SHP77 (cell line): ENCODE measurements around the gene TAAR6.
"Not testable (repeated sequence)": the region's sequence is repeated elsewhere in the genome, so short reads cannot be mapped to it uniquely, and the experiment has no call there.

Source experiments
- DNase-seq, 2 experiments: peaks; one replicate each; lab custom pipeline; 2025; lab: John Stamatoyannopoulos, UW

The TAAR6 gene

DNA sequence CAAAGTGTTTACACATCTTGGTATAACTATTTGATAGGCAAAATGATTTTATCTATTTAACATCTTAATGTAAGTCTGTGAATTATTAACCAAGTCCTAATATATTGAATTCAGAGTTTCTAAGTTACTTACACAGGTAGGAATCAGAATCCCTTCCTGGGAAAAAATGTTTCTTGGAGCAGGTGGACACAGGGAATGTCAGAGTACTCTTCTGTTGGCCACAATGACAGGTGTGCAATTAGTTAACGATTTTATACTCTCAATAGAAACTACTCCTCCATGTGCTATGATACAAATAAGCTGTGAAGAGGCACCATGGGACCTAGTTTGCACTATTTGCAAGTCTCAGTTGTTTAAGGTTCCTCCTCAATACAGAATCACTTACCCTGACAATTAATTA is 20.2 kb downstream of the TAAR6 start:
- no peak for DNase-seq

DNA sequence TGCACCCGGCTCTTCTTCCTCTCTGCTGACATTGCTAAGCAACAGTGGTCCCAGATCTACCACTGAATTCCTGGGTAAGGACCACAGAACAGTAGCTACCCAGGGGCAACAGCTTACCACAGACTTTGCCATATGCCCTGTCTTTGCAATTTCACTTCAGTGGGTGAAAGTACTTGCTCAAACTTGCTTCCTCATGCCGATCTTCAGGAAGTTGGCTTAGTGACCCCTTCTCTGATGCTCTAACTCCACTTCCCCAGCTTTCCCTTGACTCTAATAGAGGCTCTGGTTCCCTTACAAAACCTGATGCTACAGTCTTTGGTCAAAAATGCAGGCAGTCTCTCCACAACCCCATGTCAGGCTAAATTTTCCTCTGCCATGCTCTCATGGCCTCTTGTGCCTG is 22.7 kb downstream of the TAAR6 start:
- no peak for DNase-seq

DNA sequence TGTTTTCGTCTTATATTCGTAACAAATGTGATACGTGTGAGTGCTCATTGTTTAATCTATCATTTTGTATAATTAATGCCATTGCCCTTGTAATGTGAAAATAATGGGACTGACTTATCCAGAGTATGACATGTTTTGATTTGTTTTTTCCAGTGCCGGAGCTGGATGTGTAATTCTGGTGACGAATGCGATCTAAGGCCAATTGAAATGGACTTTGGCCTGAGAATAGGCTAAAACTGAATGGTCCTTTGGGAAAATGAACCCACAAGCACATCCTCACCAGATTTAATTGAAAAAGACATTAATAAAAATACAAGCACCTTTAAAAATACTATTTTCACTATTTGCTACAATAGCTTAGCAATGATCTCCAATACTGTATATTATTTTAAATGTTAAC is 26.1 kb downstream of the TAAR6 start:
- DNase-seq, result no peak

DNA sequence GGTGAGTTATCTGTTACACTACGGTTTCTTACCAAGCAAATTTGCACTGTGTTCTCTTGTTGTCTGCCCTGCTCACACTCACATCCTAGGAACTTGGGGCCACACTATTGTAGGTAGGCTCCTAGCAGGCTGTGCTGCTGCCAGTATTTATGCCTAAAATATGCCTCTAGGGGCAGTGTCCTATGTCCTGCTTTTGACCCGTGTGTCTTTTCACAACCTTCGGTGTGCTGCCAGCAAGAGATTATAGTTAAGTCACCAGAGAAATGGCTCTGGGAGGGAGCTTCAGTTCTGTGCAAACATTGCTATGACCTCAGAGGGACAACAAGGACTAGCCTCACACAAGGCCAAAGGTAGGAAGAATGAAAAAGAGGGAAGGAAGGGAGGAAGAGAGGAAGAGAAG is 28.4 kb downstream of the TAAR6 start:
- peak in 1 of 2 experiments; percentile 28 for DNase-seq

DNA sequence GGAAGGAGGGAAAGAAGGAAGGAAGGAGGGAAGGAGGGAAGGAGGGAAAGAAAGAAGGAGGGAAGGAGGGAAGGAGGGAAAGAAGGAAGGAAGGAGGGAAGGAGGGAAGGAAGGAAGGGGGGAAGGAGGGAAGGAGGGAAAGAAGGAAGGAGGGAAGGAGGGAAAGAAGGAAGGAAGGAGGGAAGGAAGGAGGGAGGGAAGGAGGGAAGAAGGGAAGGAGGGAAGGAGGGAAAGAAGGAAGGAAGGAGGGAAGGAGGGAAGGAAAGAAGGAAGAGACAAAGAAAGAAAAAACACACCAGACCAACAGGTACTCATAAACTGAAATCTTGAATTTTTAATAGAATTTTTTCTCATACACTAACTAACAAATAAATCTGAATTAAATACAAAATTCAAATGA is 30.8 kb downstream of the TAAR6 start:
- DNase-seq, result not testable (repeated sequence)

DNA sequence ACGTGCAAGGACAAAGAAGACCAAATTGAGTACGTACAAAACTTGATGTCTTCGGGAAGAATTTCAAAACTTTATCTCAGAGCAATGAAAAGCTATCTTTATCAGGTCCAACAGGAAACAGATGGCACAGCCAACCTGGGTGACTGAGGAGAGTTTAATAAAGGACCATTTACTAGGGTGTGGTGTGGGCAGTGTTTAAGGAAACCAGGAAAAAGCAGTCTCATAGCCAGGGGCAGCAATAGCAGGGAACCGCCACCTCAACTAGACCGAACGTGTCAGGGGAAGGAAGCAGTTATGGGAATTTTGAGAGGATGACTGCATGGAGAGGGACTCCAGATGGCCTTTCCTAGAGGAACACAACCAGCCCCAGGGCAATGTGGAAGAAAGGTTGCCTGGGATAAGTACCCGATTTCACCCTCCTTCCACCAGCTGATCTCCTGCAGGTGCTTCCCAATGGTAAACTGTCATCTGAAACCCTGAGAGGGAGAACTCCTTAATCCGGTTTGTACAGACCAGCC is 34.6 kb downstream of the TAAR6 start:
- no peak for DNase-seq

DNA sequence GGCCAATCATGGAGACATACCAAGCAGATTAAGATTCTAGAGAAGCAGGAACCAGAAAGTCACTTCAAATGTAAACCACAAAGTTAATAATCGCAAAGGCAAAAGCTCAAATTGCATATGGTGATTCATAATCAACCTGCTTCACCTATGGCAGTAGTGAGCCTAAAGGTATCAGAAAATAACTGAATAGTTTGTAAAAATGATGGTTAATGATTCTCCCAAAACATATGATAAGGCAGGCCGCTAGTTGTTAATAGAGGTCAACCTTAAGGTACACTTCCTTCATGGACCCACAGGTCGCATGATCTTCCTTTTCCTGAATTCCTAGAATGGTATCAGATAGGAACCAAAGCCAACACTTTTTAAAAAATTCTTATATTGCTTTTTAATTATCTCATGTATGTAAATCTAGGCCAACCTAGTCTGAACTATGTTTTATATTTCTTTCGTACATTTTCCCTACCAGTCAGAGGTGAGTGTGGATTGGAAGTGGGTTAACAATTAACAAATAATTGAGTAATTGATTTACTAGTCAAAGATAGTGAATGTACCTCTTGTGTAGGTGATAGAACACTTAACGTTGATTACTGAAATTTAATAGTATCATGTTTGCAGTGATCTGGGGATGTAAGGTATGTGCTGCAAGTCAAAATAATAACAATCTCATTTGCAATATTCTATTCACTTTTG is 37.6 kb downstream of the TAAR6 start:
- no peak for DNase-seq

DNA sequence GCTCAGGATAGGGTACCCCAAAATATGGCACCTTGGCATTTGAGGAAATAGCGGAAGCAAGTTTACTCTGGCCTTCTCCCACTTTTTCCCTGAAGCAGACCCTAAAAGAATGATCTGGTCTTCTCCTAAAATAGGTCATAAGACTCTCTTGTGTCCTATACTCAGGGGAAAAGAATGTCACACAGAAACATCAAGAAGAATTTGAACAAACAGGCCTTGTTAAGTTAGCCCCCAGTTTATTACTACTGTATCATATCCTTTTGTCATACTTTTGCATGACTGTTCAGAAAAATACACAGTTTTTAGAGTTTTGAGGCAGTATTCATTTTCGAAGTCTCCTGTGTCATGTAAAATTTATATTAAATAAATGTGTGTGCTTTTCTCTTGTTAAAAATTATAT is 41.5 kb downstream of the TAAR6 start:
- no peak for DNase-seq

DNA sequence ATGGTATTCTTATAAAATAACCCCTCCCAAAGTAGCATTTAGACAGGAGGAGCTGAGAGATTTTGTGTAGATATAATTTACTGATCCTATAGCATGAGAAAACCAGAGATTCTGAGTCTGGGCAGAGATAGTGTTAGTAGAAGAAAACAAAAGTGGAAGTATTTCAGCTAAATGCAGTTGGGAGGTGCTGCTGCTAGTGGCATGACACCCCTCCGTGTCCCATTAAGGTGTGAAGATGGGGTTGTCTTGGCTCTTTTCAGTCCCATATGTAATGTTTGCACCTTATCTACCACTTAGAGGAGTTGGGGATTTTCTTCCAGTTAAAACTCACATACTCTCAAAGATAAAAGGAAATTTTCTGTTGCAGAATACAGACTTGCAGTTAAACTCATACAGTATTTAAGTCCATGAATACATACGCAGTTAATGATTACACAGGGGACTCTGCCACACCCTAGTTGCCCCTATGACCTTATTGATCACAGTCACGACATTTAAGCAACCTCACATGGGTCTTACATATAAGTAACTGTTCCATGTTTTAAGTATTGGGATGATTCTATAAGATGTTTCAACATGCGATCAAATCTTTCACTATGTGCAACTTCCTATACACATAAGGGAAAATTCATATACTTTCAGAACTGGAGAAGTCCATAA is 42.5 kb downstream of the TAAR6 start:
- DNase-seq, result no peak

DNA sequence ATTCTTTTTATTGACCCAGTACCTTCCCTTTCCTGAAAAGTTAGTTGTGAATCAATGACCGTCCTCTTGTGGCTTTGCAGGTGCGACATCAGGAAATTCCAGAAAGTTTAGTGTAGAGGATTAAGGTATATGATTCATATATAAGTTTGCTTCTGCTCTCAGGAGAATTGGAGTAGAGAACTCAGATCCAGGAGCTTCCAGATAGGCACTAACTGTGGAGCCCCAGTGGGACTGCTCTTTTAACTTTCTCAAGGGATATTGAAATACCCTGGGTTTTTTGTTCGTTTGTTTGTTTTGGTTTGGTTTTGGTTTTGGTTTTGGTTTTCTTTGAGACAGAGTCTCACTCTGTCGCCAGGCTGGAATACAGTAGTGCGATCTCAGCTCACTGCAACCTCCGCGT is 44.4 kb downstream of the TAAR6 start:
- DNase-seq, result no peak

DNA sequence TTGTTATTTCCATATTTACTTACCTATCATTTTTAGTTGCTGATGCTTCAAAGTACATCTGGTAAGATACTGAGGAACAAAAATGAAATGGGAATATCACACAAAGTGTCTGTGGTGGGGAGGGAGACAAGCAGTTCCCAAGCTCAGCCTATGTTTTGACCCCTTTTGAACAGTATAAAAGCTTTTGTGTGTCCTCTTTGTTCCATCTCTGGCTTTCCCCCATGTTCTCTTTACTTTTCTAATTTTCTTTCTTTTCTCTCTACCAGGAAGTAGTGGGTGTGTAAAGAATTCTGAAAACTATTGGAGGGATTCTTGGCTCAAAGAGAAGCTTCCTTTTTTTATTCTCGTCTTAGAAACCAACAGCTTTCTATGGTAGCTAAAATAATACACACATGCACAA is 46.6 kb downstream of the TAAR6 start:
- DNase-seq, result no peak
